Astrocyte (in vitro differentiated cells and primary cell): ENCODE results near the gene HOXA4.

Experiments used
- CTCF ChIP-seq: IDR thresholded peaks from 2 replicates; pipeline ENCODE4 v1.5.1; 2011; ENCODE audit warnings: low read depth, mild to moderate bottlenecking, inconsistent platforms, low read length, moderate library complexity; ENCODE audit not compliant: insufficient read depth
- EZH2 ChIP-seq: IDR thresholded peaks from 2 replicates; pipeline ENCODE4 v1.6.1; 2012; ENCODE audit warnings: mild to moderate bottlenecking, low read length, inconsistent platforms; ENCODE audit not compliant: insufficient read depth

GRCh38 chr7:27107391-27108381 lies 22.9 kb downstream of the HOXA4 start:
- TF ChIP-seq CTCF (no peak), EZH2 (no peak)
